ENCODE results near the gene HOXA9.

The HOXA9 gene

GRCh38 chr7:27129729-27130539 lies 35.4 kb downstream of the HOXA9 start:
- DNase-seq (ENCODE audit: low read depth in 1 of 2, low spot score in 1 of 2): no peak

GRCh38 chr7:27128776-27129728 lies 36.3 kb downstream of the HOXA9 start:
- DNase-seq (ENCODE audit: low read depth in 1 of 2, low spot score in 1 of 2): no peak

GRCh38 chr7:27128034-27128433 lies 37.3 kb downstream of the HOXA9 start:
- no peak for DNase-seq (ENCODE audit: low read depth in 1 of 2, low spot score in 1 of 2)

GRCh38 chr7:27126596-27127327 lies 38.6 kb downstream of the HOXA9 start:
- no peak for DNase-seq (ENCODE audit: low read depth in 1 of 2, low spot score in 1 of 2)

GRCh38 chr7:27125986-27126394 lies 39.3 kb downstream of the HOXA9 start:
- no peak for DNase-seq (ENCODE audit: low read depth in 1 of 2, low spot score in 1 of 2)

- DNase-seq (ENCODE audit: low read depth in 1 of 2, low spot score in 1 of 2): no peak
Measured at GRCh38 chr7:27124902-27125689, 40.2 kb downstream of the HOXA9 start.

- DNase-seq (ENCODE audit: low read depth in 1 of 2, low spot score in 1 of 2): no peak
Measured at GRCh38 chr7:27124096-27124901, 41.0 kb downstream of the HOXA9 start.

- no peak for DNase-seq (ENCODE audit: low read depth in 1 of 2, low spot score in 1 of 2)
Measured at GRCh38 chr7:27123477-27124053, 41.8 kb downstream of the HOXA9 start.

- DNase-seq (ENCODE audit: low read depth in 1 of 2, low spot score in 1 of 2): no peak
Measured at GRCh38 chr7:27123007-27123476, 42.3 kb downstream of the HOXA9 start.

GRCh38 chr7:27122077-27122910 lies 43.0 kb downstream of the HOXA9 start:
- DNase-seq (ENCODE audit: low read depth in 1 of 2, low spot score in 1 of 2): no peak

GRCh38 chr7:27121684-27122076 lies 43.7 kb downstream of the HOXA9 start:
- no peak for DNase-seq (ENCODE audit: low read depth in 1 of 2, low spot score in 1 of 2)

GRCh38 chr7:27119412-27119911 lies 45.9 kb downstream of the HOXA9 start:
- no peak for DNase-seq (ENCODE audit: low read depth in 1 of 2, low spot score in 1 of 2)

- no peak for DNase-seq (ENCODE audit: low read depth in 1 of 2, low spot score in 1 of 2)
Measured at GRCh38 chr7:27118580-27118979, 46.8 kb downstream of the HOXA9 start.

- DNase-seq (ENCODE audit: low read depth in 1 of 2, low spot score in 1 of 2): no peak
Measured at GRCh38 chr7:27117887-27118491, 47.3 kb downstream of the HOXA9 start.

- DNase-seq (ENCODE audit: low read depth in 1 of 2, low spot score in 1 of 2): no peak
Measured at GRCh38 chr7:27116962-27117886, 48.1 kb downstream of the HOXA9 start.

GRCh38 chr7:27116031-27116961 lies 49.0 kb downstream of the HOXA9 start:
- DNase-seq (ENCODE audit: low read depth in 1 of 2, low spot score in 1 of 2): no peak

Data from activated CD4-positive, alpha-beta T cell treated with anti-CD3 and anti-CD28 coated beads, Interleukin-2, amount 50 U/mL, for 24 hours (primary cell).